Measurements from ENCODE around the gene ZBTB43. TPM values are rescaled to one million over a fixed set of nuclear protein-coding genes. Genes with fewer than 3 reads are reported as not detected.

ZBTB43 gene
- total RNA-seq, 1 donor from 2014 or later = 21.8 TPM

DNA sequence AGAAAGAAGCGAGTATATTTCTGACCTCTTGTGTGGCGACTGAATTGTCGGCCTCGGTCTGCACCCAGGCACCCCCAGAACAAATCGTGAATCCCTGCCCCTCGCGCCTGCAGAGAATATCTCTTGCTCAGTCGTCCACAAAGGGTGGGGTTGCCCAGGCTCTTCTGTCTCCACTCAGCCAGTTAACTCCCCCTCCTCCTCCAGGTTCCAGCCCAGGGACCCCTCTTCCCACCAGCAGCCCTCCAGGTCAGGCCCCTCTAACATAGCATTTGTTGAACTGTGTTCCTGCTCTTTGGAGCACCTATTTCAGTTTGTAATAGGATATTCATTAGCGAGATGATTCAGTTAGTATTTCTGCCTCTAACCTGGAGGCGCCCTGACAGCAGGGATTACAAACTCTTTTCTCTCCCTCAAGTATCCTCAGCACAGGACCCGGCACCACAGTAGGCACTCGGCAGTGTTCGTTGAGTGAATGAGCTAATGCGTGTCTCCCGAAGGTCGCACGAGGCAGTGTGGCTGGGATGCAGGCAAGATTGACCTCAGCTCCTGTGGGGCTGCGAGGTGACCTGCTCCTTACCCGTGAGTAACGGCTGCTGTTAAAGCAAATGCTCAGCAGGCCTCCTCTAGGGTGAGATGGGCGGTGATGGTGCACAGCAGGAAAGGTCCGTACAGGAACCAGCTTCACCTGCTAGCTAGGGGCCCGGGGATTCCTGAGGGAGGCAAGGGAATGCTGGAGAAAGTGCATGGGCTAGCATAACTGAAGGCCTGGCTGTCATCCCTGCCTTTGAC, 81.4 kb downstream of the ZBTB43 start:
- Mint-ChIP-seq H3K4me3 (ENCODE audit: low read depth) (no peak overlapping the region), H3K36me3 (ENCODE audit: insufficient read depth) (peaks cover 4% of the 10 kb centered on the region), H3K27ac (no peak overlapping the region), H3K27me3 (no peaks in the 10 kb centered on the region), H3K4me1 (ENCODE audit: low read depth) (peaks cover 21% of the 10 kb centered on the region), H3K9me3 (ENCODE audit: low read depth) (no peaks in the 10 kb centered on the region)
- DNase-seq (ENCODE audit: low spot score, unreplicated experiment) = no peak
- TF ChIP-seq, protein P1, sequence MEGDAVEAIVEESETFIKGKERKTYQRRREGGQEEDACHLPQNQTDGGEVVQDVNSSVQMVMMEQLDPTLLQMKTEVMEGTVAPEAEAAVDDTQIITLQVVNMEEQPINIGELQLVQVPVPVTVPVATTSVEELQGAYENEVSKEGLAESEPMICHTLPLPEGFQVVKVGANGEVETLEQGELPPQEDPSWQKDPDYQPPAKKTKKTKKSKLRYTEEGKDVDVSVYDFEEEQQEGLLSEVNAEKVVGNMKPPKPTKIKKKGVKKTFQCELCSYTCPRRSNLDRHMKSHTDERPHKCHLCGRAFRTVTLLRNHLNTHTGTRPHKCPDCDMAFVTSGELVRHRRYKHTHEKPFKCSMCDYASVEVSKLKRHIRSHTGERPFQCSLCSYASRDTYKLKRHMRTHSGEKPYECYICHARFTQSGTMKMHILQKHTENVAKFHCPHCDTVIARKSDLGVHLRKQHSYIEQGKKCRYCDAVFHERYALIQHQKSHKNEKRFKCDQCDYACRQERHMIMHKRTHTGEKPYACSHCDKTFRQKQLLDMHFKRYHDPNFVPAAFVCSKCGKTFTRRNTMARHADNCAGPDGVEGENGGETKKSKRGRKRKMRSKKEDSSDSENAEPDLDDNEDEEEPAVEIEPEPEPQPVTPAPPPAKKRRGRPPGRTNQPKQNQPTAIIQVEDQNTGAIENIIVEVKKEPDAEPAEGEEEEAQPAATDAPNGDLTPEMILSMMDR (IDR thresholded peaks at IDR 0.05; ENCODE audit: unreplicated experiment) = no peak

DNA sequence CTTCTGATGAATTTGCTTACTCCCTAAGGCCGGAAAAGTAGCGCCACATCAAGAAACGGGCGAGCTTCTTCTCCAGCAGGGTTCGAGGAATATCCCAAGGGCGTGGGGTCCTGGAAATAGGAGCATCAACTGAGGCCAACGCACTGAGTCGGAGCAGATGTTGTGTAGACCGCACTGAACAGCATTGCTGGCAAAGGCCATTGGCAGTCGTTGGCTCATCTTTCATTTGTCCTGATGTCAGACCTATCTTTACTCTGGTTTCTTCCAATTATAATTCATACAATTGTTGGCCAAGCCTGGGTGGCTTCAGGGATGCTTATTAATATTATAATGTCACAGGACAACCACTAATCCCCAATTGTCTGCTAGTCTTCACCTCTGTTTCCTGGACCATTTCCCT, 82.1 kb downstream of the ZBTB43 start:
- Mint-ChIP-seq H3K4me1 (ENCODE audit: low read depth) (peaks cover 21% of the 10 kb centered on the region), H3K36me3 (ENCODE audit: insufficient read depth) (no peaks in the 10 kb centered on the region), H3K27ac (no peak overlapping the region), H3K4me3 (ENCODE audit: low read depth) (no peak overlapping the region), H3K9me3 (ENCODE audit: low read depth) (no peaks in the 10 kb centered on the region), H3K27me3 (no peaks in the 10 kb centered on the region)
- DNase-seq (ENCODE audit: low spot score, unreplicated experiment) = no peak
- TF ChIP-seq, protein P1 (IDR thresholded peaks at IDR 0.05; ENCODE audit: unreplicated experiment) = no peak

Other genes starting within 250 kb of the ZBTB43 start
- gene LMX1B, start 191.1 kb upstream of the ZBTB43 start, total RNA-seq = 9.1 and 11.0 TPM in 2 replicates
- 21.5 TPM in 2 replicates for gene ZBTB34, start 55.6 kb downstream of the ZBTB43 start, total RNA-seq
- 39.2 and 43.8 TPM in 2 replicates for gene RALGPS1, start 109.7 kb downstream of the ZBTB43 start, total RNA-seq

Data from progenitor cell of endocrine pancreas (in vitro differentiated cells).